ENCODE data around the gene CD1C.

GRCh38 chr1:158248118-158248517 lies 41.6 kb upstream of the CD1C start:
- TF ChIP-seq ZNF277 (CRISPR knock-in tag; IDR thresholded peaks at IDR 0.05; ENCODE audit: borderline replicate concordance): no peak
- TF ChIP-seq RB1 (IDR thresholded peaks at IDR 0.05; ENCODE audit: low read depth): no peak
- TF ChIP-seq FOXJ3 (CRISPR knock-in tag; IDR thresholded peaks at IDR 0.05): no peak
- TF ChIP-seq POLR2A (conservative IDR thresholded peaks at IDR 0.05): no peak
- TF ChIP-seq ZNF445 (CRISPR knock-in tag; IDR thresholded peaks at IDR 0.05; ENCODE audit: low read depth): no peak
- TF ChIP-seq CBX3 (IDR thresholded peaks at IDR 0.05; ENCODE audit: borderline replicate concordance in 1 of 2, low read length in 2 of 2): no peak
- no peak for TF ChIP-seq TOE1 (IDR thresholded peaks at IDR 0.05; ENCODE audit: borderline replicate concordance)
- no peak for TF ChIP-seq TOE1 (CRISPR knock-in tag; IDR thresholded peaks at IDR 0.05; ENCODE audit: borderline replicate concordance, low read depth)
- no peak for TF ChIP-seq NCOA6 (IDR thresholded peaks at IDR 0.05)
- TF ChIP-seq ZFX (CRISPR knock-in tag; IDR thresholded peaks at IDR 0.05): no peak
- no peak for TF ChIP-seq MEF2A (IDR thresholded peaks at IDR 0.05; ENCODE audit: control insufficient read depth, low read depth, low read length)
- no peak for TF ChIP-seq SIN3A (IDR thresholded peaks at IDR 0.05; ENCODE audit: borderline replicate concordance in 2 of 2, control insufficient read depth in 1 of 2, low read depth in 2 of 2, low read length in 2 of 2)
- TF ChIP-seq, protein P1, sequence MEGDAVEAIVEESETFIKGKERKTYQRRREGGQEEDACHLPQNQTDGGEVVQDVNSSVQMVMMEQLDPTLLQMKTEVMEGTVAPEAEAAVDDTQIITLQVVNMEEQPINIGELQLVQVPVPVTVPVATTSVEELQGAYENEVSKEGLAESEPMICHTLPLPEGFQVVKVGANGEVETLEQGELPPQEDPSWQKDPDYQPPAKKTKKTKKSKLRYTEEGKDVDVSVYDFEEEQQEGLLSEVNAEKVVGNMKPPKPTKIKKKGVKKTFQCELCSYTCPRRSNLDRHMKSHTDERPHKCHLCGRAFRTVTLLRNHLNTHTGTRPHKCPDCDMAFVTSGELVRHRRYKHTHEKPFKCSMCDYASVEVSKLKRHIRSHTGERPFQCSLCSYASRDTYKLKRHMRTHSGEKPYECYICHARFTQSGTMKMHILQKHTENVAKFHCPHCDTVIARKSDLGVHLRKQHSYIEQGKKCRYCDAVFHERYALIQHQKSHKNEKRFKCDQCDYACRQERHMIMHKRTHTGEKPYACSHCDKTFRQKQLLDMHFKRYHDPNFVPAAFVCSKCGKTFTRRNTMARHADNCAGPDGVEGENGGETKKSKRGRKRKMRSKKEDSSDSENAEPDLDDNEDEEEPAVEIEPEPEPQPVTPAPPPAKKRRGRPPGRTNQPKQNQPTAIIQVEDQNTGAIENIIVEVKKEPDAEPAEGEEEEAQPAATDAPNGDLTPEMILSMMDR (IDR thresholded peaks at IDR 0.05 in 2 of 3, conservative IDR thresholded peaks at IDR 0.05 in 1 of 3; ENCODE audit: insufficient read depth in 2 of 3, low read depth in 1 of 3, low read length in 3 of 3): no peak
